HepG2 (cell line): ENCODE data around the gene GFPT2. TPM values are rescaled to one million over a fixed set of nuclear protein-coding genes. Genes with fewer than 3 reads are reported as not detected.

ENCODE experiments used
- ATAC-seq: fragments of 200-7000 bp; cut with Tn5 transposase; 3 replicates; pipeline ENCODE4 v1.9.1; 2020; ENCODE audit warnings: mild to moderate bottlenecking, moderate library complexity
- BruUV-seq: library from RNA; stranded (reverse); fragments of 400-500 nt; replicated peaks from 2 replicates; lab custom pipeline; 2021; lab: Mats Ljungman, UMichigan
- CTCF ChIA-PET: fragments of 300-600 bp; formaldehyde crosslinking; extraction: SDS; loops from one replicate; lab custom pipeline; 2021; ENCODE audit warnings: low total read pairs, inconsistent platforms, low intra/inter-chr PET ratio; lab: Yijun Ruan, JAX
- POLR2A ChIA-PET: fragments of 350-600 bp; sonication (Branson Sonifier 250); formaldehyde crosslinking; loops from one replicate; lab custom pipeline; 2020; ENCODE audit warnings: antibody characterized with exemption, inconsistent platforms; lab: Yijun Ruan, JAX
- DNase-seq: peaks from one replicate; pipeline ENCODE4 v3.0.0-alpha.2; 2015; ENCODE audit warnings: low spot score
- FAIRE-seq: peaks from 3 replicates; lab custom pipeline; 2011; peaks lifted over from hg19 to GRCh38; lab: Jason Lieb, UNC
- H2AFZ ChIP-seq: one replicate; pipeline ENCODE4 v1.6.1; 2011; ENCODE audit warnings: low read length, inconsistent platforms
- H3K27ac ChIP-seq: fragments of 300-600 bp; 3 replicates; pipeline ENCODE4 v1.8.0; 2011; ENCODE audit warnings: mixed run types, mild to moderate bottlenecking, mixed read lengths, low read length, inconsistent platforms; ENCODE audit not compliant: insufficient read depth; ENCODE audit errors: extremely low read length
- H3K27me3 ChIP-seq, 2 experiments: fragments of 200-600 bp in 1 of 2; 2 replicates in 1 of 2; 3 replicates in 1 of 2; pipeline versions ENCODE4 v1.6.0 to v1.8.0; 2011; ENCODE audit warnings: low read length in 2 of 2, mild to moderate bottlenecking in 2 of 2, moderate library complexity in 2 of 2, inconsistent platforms in 1 of 2; ENCODE audit not compliant: insufficient read depth in 2 of 2, control insufficient read depth in 1 of 2
- H3K36me3 ChIP-seq, 2 experiments: fragments of 200-600 bp in 1 of 2; replicated peaks in 1 of 2; 2 replicates in 1 of 2; 3 replicates in 1 of 2; pipeline versions ENCODE4 v1.5.1 to v1.8.0; 2011; ENCODE audit warnings: low read length in 2 of 2, inconsistent platforms in 1 of 2; ENCODE audit not compliant: insufficient read depth in 2 of 2, control insufficient read depth in 1 of 2
- H3K4me1 ChIP-seq: 2 replicates; pipeline ENCODE4 v1.5.1; 2012; ENCODE audit warnings: low read length, inconsistent platforms; ENCODE audit not compliant: insufficient read depth
- H3K4me2 ChIP-seq: 2 replicates; pipeline ENCODE4 v1.6.0; 2011; ENCODE audit warnings: low read depth, low read length, inconsistent platforms
- H3K4me3 ChIP-seq, 3 experiments: fragments of 200-600 bp in 1 of 3; sonication (generic), shearing (Covaris generic) in 1 of 3; replicated peaks in 1 of 3; 2 replicates each; pipeline ENCODE4 v1.5.1; 2011 to 2016; ENCODE audit warnings: low read length in 3 of 3, inconsistent platforms in 2 of 3, low read depth in 2 of 3, mild to moderate bottlenecking in 2 of 3, control low read depth in 1 of 3, mixed read lengths in 1 of 3; ENCODE audit not compliant: insufficient read depth in 1 of 3
- H3K79me2 ChIP-seq: one replicate; pipeline ENCODE4 v1.6.1; 2011; ENCODE audit warnings: low read length, inconsistent platforms; ENCODE audit not compliant: insufficient read depth
- H3K9ac ChIP-seq: 2 replicates; pipeline ENCODE4 v1.6.0; 2011; ENCODE audit warnings: mild to moderate bottlenecking, low read depth, low read length, inconsistent platforms; ENCODE audit not compliant: insufficient read depth
- H3K9me3 ChIP-seq: 2 replicates; pipeline ENCODE4 v1.5.1; 2012; ENCODE audit warnings: mild to moderate bottlenecking, low read length
- H4K20me1 ChIP-seq: 2 replicates; pipeline ENCODE4 v1.6.0; 2011; ENCODE audit warnings: inconsistent platforms, mild to moderate bottlenecking, low read length, moderate library complexity; ENCODE audit not compliant: insufficient read depth
- DNMT3B ChIP-seq: conservative IDR thresholded peaks from 2 replicates; pipeline ENCODE4 v1.6.1; 2016; ENCODE audit warnings: missing biosample characterization, control low read depth
- FLYWCH1 ChIP-seq: sonication (generic); formaldehyde crosslinking; IDR thresholded peaks from 2 replicates; pipeline ENCODE4 v1.8.1; 2023; ENCODE audit warnings: mild to moderate bottlenecking, missing genetic modification reagents
- FOXP1 ChIP-seq, 2 experiments: fragments of 450-650 bp in 1 of 2; IDR thresholded peaks; 2 replicates each; pipeline ENCODE4 v1.6.1; 2017 to 2018; ENCODE audit warnings: antibody characterized with exemption in 1 of 2
- GZF1 ChIP-seq: sonication (generic); formaldehyde crosslinking; IDR thresholded peaks from 2 replicates; pipeline ENCODE4 v1.5.1; 2020; ENCODE audit warnings: mild to moderate bottlenecking, missing genetic modification reagents
- HNRNPUL1 ChIP-seq: fragments of 200-400 bp; formaldehyde crosslinking; IDR thresholded peaks from 2 replicates; pipeline ENCODE4 v1.6.1; 2017; ENCODE audit warnings: low read depth, mild to moderate bottlenecking, low read length, moderate library complexity
- NCOA5 ChIP-seq: sonication (generic); formaldehyde crosslinking; IDR thresholded peaks from 2 replicates; pipeline ENCODE4 v1.4.0; 2020; ENCODE audit warnings: missing genetic modification reagents
- NR3C1 ChIP-seq: sonication (generic); formaldehyde crosslinking; IDR thresholded peaks from 2 replicates; pipeline ENCODE4 v1.4.0; 2020; ENCODE audit warnings: missing genetic modification reagents
- RFX3 ChIP-seq: IDR thresholded peaks from 2 replicates; pipeline ENCODE4 v1.6.1; 2016; ENCODE audit warnings: missing biosample characterization, missing genetic modification reagents
- ZNF180 ChIP-seq: sonication (generic); formaldehyde crosslinking; IDR thresholded peaks from 2 replicates; pipeline ENCODE4 v1.4.0; 2020; ENCODE audit warnings: low read depth, missing genetic modification reagents, borderline replicate concordance
- WGBS: methylation state at CpG from one replicate; pipeline ENCODE4 v1.1.6; 2017; ENCODE audit warnings: low lambda C conversion rate; 5-methylcytosine and 5-hydroxymethylcytosine counted together
- in situ Hi-C: cut with HindIII; loops from 2 replicates; pipeline ENCODE4 v1.10.0; 2017; ENCODE audit warnings: low pct_unique_long_range_greater_than_20kb; ENCODE audit not compliant: extremely low pct_ligation_motif_present
- intact Hi-C: fragments of 100-400 bp; cut with micrococcal nuclease; formaldehyde crosslinking; loops from one replicate; pipeline ENCODE4 v1.10.0; 2022; ENCODE audit not compliant: unreplicated experiment
- polyA plus RNA-seq, 8 experiments: library from polyadenylated mRNA; depleted of rRNA in 3 of 8; stranded (reverse) in 7 of 8; unstranded in 1 of 8; fragments of >200 nt; fragmentation: Illumina TruSeq in 4 of 8; extraction: Trizol in 4 of 8; gene quantifications; 2 replicates each; pipeline versions ENCODE4 v1.2.1 to v1.2.3, GENCODE V29; 2011 to 2016; ENCODE audit warnings: low read depth in 4 of 8, missing spikeins in 1 of 8, mixed read lengths in 1 of 8; ENCODE audit not compliant: insufficient read depth in 1 of 8
- total RNA-seq, 5 experiments: library from RNA; depleted of rRNA; stranded (reverse); fragments of >200 nt; fragmentation: Illumina TruSeq; extraction: Trizol; gene quantifications; 2 replicates each; pipeline ENCODE4 v1.2.3, GENCODE V29; 2016; ENCODE audit warnings: low read depth in 1 of 5
- TF ChIP-seq, protein P1 (sequence below): sonication (generic); formaldehyde crosslinking; IDR thresholded peaks from 2 replicates; pipeline ENCODE4 v1.4.0; 2020; ENCODE audit warnings: missing genetic modification reagents
- TF ChIP-seq, protein P2 (sequence below): sonication (generic); formaldehyde crosslinking; conservative IDR thresholded peaks from 2 replicates; pipeline ENCODE4 v1.4.0; 2020; ENCODE audit warnings: missing genetic modification reagents
- TF ChIP-seq, protein P3 (sequence below): sonication (generic); formaldehyde crosslinking; IDR thresholded peaks from 2 replicates; pipeline ENCODE4 v1.8.1; 2023; ENCODE audit warnings: mild to moderate bottlenecking, missing genetic modification reagents, borderline replicate concordance

The GFPT2 gene
- total and polyA plus RNA-seq, 2 of the 13 experiments (the other 11 are each of a cell fraction or from before 2014, with no cell fraction given): 0.18 TPM

DNA sequence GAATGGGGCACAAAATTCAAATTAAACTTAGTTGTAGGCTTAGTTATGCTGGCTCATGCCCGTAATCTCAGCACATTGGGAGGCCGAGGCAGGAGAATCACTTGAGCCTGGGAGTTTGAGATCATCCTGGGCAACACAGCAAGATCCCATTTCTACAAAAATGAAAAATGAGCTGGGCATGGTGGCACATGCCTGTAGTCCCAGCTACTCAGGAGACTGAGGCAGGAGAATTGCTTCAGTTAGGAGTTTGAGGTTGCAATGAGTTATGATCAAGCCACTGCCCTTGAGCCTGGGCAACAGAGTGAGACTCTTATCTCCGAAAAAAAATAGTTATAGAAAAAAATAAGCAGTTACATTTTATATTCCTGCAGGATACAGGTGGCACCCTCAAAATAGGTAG, 20.7 kb upstream of the GFPT2 start:
- no peaks in the 10 kb centered on the region for H3K79me2 ChIP-seq
- ChIA-PET CTCF (no interaction called here), POLR2A (no interaction called here)
- H3K36me3 ChIP-seq: no peaks in the 10 kb centered on the region
- no peaks in the 10 kb centered on the region for H3K9me3 ChIP-seq
- 3% methylated on average over 3 of the region's 3 CpGs for WGBS
- H4K20me1 ChIP-seq: no peaks in the 10 kb centered on the region
- in situ Hi-C loops (no loop called here), intact Hi-C loops (no loop called here)
- no peaks in the 10 kb centered on the region for H3K4me1 ChIP-seq
- ATAC-seq: no peak
- H3K27ac ChIP-seq: no peak overlapping the region
- H2AFZ ChIP-seq: no peak overlapping the region
- peaks cover 4 to 42% of the 10 kb centered on the region in 2 experiments; a peak in 4 of 5 replicates for H3K27me3 ChIP-seq
- no peak overlapping the region for H3K4me2 ChIP-seq
- DNase-seq: no peak
- no peak for FAIRE-seq
- no peak overlapping the region for H3K4me3 ChIP-seq
- no TSS peak for BruUV-seq
- no peak for TF ChIP-seq NR3C1 (CRISPR knock-in tag)
- TF ChIP-seq NCOA5 (CRISPR knock-in tag): no peak
- no peak for TF ChIP-seq RFX3
- TF ChIP-seq FOXP1 (IDR thresholded peaks at IDR 0.05): no peak
- TF ChIP-seq FOXP1 (CRISPR knock-in tag; IDR thresholded peaks at IDR 0.05): no peak
- TF ChIP-seq GZF1 (CRISPR knock-in tag): no peak
- TF ChIP-seq, protein P1, sequence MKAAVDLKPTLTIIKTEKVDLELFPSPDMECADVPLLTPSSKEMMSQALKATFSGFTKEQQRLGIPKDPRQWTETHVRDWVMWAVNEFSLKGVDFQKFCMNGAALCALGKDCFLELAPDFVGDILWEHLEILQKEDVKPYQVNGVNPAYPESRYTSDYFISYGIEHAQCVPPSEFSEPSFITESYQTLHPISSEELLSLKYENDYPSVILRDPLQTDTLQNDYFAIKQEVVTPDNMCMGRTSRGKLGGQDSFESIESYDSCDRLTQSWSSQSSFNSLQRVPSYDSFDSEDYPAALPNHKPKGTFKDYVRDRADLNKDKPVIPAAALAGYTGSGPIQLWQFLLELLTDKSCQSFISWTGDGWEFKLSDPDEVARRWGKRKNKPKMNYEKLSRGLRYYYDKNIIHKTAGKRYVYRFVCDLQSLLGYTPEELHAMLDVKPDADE: no peak
- TF ChIP-seq DNMT3B (CRISPR knock-in tag): no peak
- TF ChIP-seq, protein P2, sequence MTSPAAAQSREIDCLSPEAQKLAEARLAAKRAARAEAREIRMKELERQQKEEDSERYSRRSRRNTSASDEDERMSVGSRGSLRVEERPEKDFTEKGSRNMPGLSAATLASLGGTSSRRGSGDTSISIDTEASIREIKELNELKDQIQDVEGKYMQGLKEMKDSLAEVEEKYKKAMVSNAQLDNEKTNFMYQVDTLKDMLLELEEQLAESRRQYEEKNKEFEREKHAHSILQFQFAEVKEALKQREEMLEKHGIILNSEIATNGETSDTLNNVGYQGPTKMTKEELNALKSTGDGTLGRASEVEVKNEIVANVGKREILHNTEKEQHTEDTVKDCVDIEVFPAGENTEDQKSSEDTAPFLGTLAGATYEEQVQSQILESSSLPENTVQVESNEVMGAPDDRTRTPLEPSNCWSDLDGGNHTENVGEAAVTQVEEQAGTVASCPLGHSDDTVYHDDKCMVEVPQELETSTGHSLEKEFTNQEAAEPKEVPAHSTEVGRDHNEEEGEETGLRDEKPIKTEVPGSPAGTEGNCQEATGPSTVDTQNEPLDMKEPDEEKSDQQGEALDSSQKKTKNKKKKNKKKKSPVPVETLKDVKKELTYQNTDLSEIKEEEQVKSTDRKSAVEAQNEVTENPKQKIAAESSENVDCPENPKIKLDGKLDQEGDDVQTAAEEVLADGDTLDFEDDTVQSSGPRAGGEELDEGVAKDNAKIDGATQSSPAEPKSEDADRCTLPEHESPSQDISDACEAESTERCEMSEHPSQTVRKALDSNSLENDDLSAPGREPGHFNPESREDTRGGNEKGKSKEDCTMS (CRISPR knock-in tag): no peak
- no peak for TF ChIP-seq HNRNPUL1
- TF ChIP-seq, protein P3, sequence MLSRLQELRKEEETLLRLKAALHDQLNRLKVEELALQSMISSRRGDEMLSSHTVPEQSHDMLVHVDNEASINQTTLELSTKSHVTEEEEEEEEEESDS: no peak
- no peak for TF ChIP-seq ZNF180 (CRISPR knock-in tag)
- TF ChIP-seq FLYWCH1 (CRISPR knock-in tag): no peak
- H3K9ac ChIP-seq: no peak overlapping the region
